ENCODE data around the gene ZSCAN22. TPM values are rescaled to one million over a fixed set of nuclear protein-coding genes. Genes with fewer than 3 reads are reported as not detected.

Gene ZSCAN22
- total and polyA plus RNA-seq, 2 of the 4 experiments (the other 2 are of a cell fraction), result 2.2 to 2.5 TPM

- Histone ChIP-seq H2AFZ (replicated peaks; ENCODE audit: low read length, poor library complexity) (no peak overlapping the region), H2BK120ac (ENCODE audit: low read depth, low read length) (no peak overlapping the region), H3K27me3 (ENCODE audit: control insufficient read depth, insufficient read depth, low read length) (no peaks in the 10 kb centered on the region), H4K5ac (ENCODE audit: low read depth, low read length) (no peak overlapping the region), H3K4ac (ENCODE audit: low read depth, low read length) (no peak overlapping the region), H2BK5ac (ENCODE audit: low read depth, low read length, poor library complexity, severe bottlenecking) (no peak overlapping the region), H3K79me1 (ENCODE audit: low read depth in 1 of 2, low read length in 2 of 2) (peaks cover 12 to 51% of the 10 kb centered on the region in 2 experiments), H3K18ac (ENCODE audit: low read depth, low read length) (no peak overlapping the region), H3K9me1 (ENCODE audit: insufficient read depth, low read length) (peaks cover 8% of the 10 kb centered on the region; the same call in 1 of the 2 replicates), H3K9ac (ENCODE audit: low read depth, low read length) (no peak overlapping the region), H3K4me2 (ENCODE audit: low read depth, low read length) (no peak overlapping the region), H2AK5ac (ENCODE audit: low read depth, low read length) (no peak overlapping the region), H3K14ac (replicated peaks; ENCODE audit: low read depth, low read length) (no peak overlapping the region), H4K8ac (ENCODE audit: low read depth in 2 of 2, low read length in 2 of 2) (no peak overlapping the region), H3K36me3 (ENCODE audit: control insufficient read depth, insufficient read depth, low read length) (peaks cover 11% of the 10 kb centered on the region; the same call in 1 of the 2 replicates), H3K27ac (ENCODE audit: insufficient read depth, low read length) (no peak overlapping the region), H4K20me1 (ENCODE audit: insufficient read depth, low read length) (peaks cover 8% of the 10 kb centered on the region), H3K9me3 (ENCODE audit: control insufficient read depth, insufficient read depth, low read length) (no peaks in the 10 kb centered on the region), H2BK15ac (ENCODE audit: low read depth, low read length) (no peak overlapping the region), H3K4me1 (ENCODE audit: control insufficient read depth, insufficient read depth, low read length) (peaks cover 6% of the 10 kb centered on the region; the same call in 1 of the 2 replicates), H2BK20ac (ENCODE audit: low read depth, low read length) (no peak overlapping the region), H3K23ac (ENCODE audit: low read depth, low read length) (no peak overlapping the region), H3K4me3 (ENCODE audit: insufficient read depth, low read depth, low read length) (no peak overlapping the region), H3K56ac (ENCODE audit: extremely low read depth, insufficient read depth, low read length) (no peak overlapping the region), H4K91ac (ENCODE audit: insufficient read depth, low read depth, low read length) (no peak overlapping the region), H2AK9ac (replicated peaks; ENCODE audit: low read depth, low read length, poor library complexity) (no peak overlapping the region)
- in situ Hi-C loops (cut with MboI; ENCODE audit: low sequenced_read_pairs) (no loop called here), dilution Hi-C loops (cut with HindIII; ENCODE audit: low sequenced_read_pairs, unreplicated experiment) (no loop called here), intact Hi-C loops (cut with micrococcal nuclease) (no loop called here)
- no peak for TF ChIP-seq FOS (IDR thresholded peaks at IDR 0.05; ENCODE audit: low read depth, low read length)
- TF ChIP-seq, protein P1, sequence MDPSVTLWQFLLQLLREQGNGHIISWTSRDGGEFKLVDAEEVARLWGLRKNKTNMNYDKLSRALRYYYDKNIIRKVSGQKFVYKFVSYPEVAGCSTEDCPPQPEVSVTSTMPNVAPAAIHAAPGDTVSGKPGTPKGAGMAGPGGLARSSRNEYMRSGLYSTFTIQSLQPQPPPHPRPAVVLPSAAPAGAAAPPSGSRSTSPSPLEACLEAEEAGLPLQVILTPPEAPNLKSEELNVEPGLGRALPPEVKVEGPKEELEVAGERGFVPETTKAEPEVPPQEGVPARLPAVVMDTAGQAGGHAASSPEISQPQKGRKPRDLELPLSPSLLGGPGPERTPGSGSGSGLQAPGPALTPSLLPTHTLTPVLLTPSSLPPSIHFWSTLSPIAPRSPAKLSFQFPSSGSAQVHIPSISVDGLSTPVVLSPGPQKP (IDR thresholded peaks at IDR 0.05; ENCODE audit: borderline replicate concordance, low read depth, low read length), result no peak
- no peak for TF ChIP-seq SMC3 (IDR thresholded peaks at IDR 0.05; ENCODE audit: low read depth, low read length)
- ATAC-seq (ENCODE audit: low read depth) (no peak), DNase-seq (no peak)
- ChIA-PET CTCF (no interaction called here), POLR2A (ENCODE audit: unreplicated experiment) (interaction anchor here (0.7 kb wide), 1 partner anchor 12 kb away, joined by 3 read pairs; the partner anchor contains the start of gene ZNF497)
- WGBS, 2 experiments (ENCODE audit: extremely low coverage in 2 of 2, insufficient read length in 1 of 2), result 42% methylated on average over 46 of the region's 84 CpGs; no CpG with 5 or more reads in 1 of the 2 experiments
- BruUV-seq (replicated peaks), result no TSS peak
Observed at GRCh38 chr19:58350001-58350861, 23.4 kb downstream of the ZSCAN22 start.
